ENCODE data around the gene JMJD1C. TPM values are rescaled to one million over a fixed set of nuclear protein-coding genes. Genes with fewer than 3 reads are reported as not detected.
A peak's percentile ranks its signal among the peaks of the same experiment; 100 is the strongest.

Gene JMJD1C
- total and polyA plus RNA-seq, 4 experiments from 2014 or later, result 22.8 to 115 (median 84.5) TPM

- H3K9me3 Mint-ChIP-seq, result no peaks in the 10 kb centered on the region
- H3K27ac Mint-ChIP-seq, result no peak overlapping the region
- DNase-seq, result no peak
- Histone ChIP-seq H3K36me3 (ENCODE audit: insufficient read depth, low read length) (no peaks in the 10 kb centered on the region), H3K4me1 (ENCODE audit: insufficient read depth, low read length) (peaks cover 4% of the 10 kb centered on the region), H3K27ac (ENCODE audit: low read depth, low read length) (no peak overlapping the region), H3K9me3 (ENCODE audit: control insufficient read depth in 1 of 2, low read length in 2 of 2) (no peaks in the 10 kb centered on the region), H3K4me3 (ENCODE audit: low read length in 2 of 2) (no peak overlapping the region), H3K27me3 (ENCODE audit: insufficient read depth, low read length) (no peaks in the 10 kb centered on the region)
- no peak overlapping the region for H3K4me3 Mint-ChIP-seq
- intact Hi-C loops (cut with micrococcal nuclease), result no loop called here
- peaks cover 21 to 30% (median 24%) of the 10 kb centered on the region in 4 donors for H3K4me1 Mint-ChIP-seq
- POLR2A ChIA-PET (ENCODE audit: partially characterized antibody), result no interaction called here
- CTCF ChIA-PET (ENCODE audit: partially characterized antibody), result no interaction called here
- no peaks in the 10 kb centered on the region for H3K36me3 Mint-ChIP-seq
- no peaks in the 10 kb centered on the region for H3K27me3 Mint-ChIP-seq
These were observed 27.0 kb downstream of the JMJD1C start for GRCh38 chr10:63438506-63439498.

- intact Hi-C loops (cut with micrococcal nuclease), result loop anchor here (2.0 kb wide), 1 partner anchor 17 kb away; no protein-coding TSS in a partner anchor
- Histone ChIP-seq H3K4me1 (ENCODE audit: insufficient read depth, low read length) (peaks cover 4% of the 10 kb centered on the region), H3K27me3 (ENCODE audit: insufficient read depth, low read length) (no peaks in the 10 kb centered on the region), H3K9me3 (ENCODE audit: control insufficient read depth in 1 of 2, low read length in 2 of 2) (no peaks in the 10 kb centered on the region), H3K27ac (ENCODE audit: low read depth, low read length) (no peak overlapping the region), H3K36me3 (ENCODE audit: insufficient read depth, low read length) (no peaks in the 10 kb centered on the region), H3K4me3 (ENCODE audit: low read length in 2 of 2) (no peak overlapping the region)
- H3K4me3 Mint-ChIP-seq, result no peak overlapping the region
- no peaks in the 10 kb centered on the region for H3K9me3 Mint-ChIP-seq
- no peaks in the 10 kb centered on the region for H3K27me3 Mint-ChIP-seq
- H3K36me3 Mint-ChIP-seq, result peaks cover 2% of the 10 kb centered on the region in 2 donors
- CTCF ChIA-PET (ENCODE audit: partially characterized antibody), result no interaction called here
- no peak for DNase-seq
- POLR2A ChIA-PET (ENCODE audit: partially characterized antibody), result interaction anchor here (0.6 to 0.8 kb wide), 2 partner anchors 168 to 185 kb away, joined by 3 read pairs; no protein-coding TSS in a partner anchor
- H3K27ac Mint-ChIP-seq, result no peak overlapping the region
- peaks cover 18 to 26% (median 21%) of the 10 kb centered on the region in 4 donors for H3K4me1 Mint-ChIP-seq
These were observed 28.4 kb downstream of the JMJD1C start for GRCh38 chr10:63437116-63437949.

- Histone ChIP-seq H3K4me3 (ENCODE audit: low read length in 2 of 2) (no peak overlapping the region), H3K4me1 (ENCODE audit: insufficient read depth, low read length) (peaks cover 4% of the 10 kb centered on the region), H3K36me3 (ENCODE audit: insufficient read depth, low read length) (no peaks in the 10 kb centered on the region), H3K27me3 (ENCODE audit: insufficient read depth, low read length) (no peaks in the 10 kb centered on the region), H3K27ac (ENCODE audit: low read depth, low read length) (no peak overlapping the region), H3K9me3 (ENCODE audit: control insufficient read depth in 1 of 2, low read length in 2 of 2) (no peaks in the 10 kb centered on the region)
- no peaks in the 10 kb centered on the region for H3K27me3 Mint-ChIP-seq
- H3K4me3 Mint-ChIP-seq, result no peak overlapping the region
- intact Hi-C loops (cut with micrococcal nuclease), result loop anchor here (2.0 kb wide), 1 partner anchor 15 kb away; no protein-coding TSS in a partner anchor
- H3K36me3 Mint-ChIP-seq, result peaks cover 5 to 11% of the 10 kb centered on the region in 2 donors
- H3K9me3 Mint-ChIP-seq, result no peaks in the 10 kb centered on the region
- POLR2A ChIA-PET (ENCODE audit: partially characterized antibody), result no interaction called here
- CTCF ChIA-PET (ENCODE audit: partially characterized antibody), result no interaction called here
- H3K27ac Mint-ChIP-seq, result no peak overlapping the region
- peaks cover 17 to 24% (median 19%) of the 10 kb centered on the region in 4 donors for H3K4me1 Mint-ChIP-seq
- no peak for DNase-seq
These were observed 29.6 kb downstream of the JMJD1C start for GRCh38 chr10:63436225-63436624.

- intact Hi-C loops (cut with micrococcal nuclease), result no loop called here
- Mint-ChIP-seq H3K27me3 (no peaks in the 10 kb centered on the region), H3K9me3 (no peaks in the 10 kb centered on the region), H3K27ac (no peak overlapping the region), H3K36me3 (peaks cover 9 to 17% of the 10 kb centered on the region in 2 donors), H3K4me1 (peaks cover 16 to 24% (median 19%) of the 10 kb centered on the region in 4 donors), H3K4me3 (no peak overlapping the region)
- H3K9me3 ChIP-seq (ENCODE audit: control insufficient read depth in 1 of 2, low read length in 2 of 2), result no peaks in the 10 kb centered on the region
- H3K27me3 ChIP-seq (ENCODE audit: insufficient read depth, low read length), result no peaks in the 10 kb centered on the region
- POLR2A ChIA-PET (ENCODE audit: partially characterized antibody), result no interaction called here
- H3K36me3 ChIP-seq (ENCODE audit: insufficient read depth, low read length), result no peaks in the 10 kb centered on the region
- CTCF ChIA-PET (ENCODE audit: partially characterized antibody), result no interaction called here
- no peak overlapping the region for H3K27ac ChIP-seq (ENCODE audit: low read depth, low read length)
- peaks cover 6% of the 10 kb centered on the region for H3K4me1 ChIP-seq (ENCODE audit: insufficient read depth, low read length)
- no peak overlapping the region for H3K4me3 ChIP-seq (ENCODE audit: low read length in 2 of 2)
- no peak for DNase-seq
These were observed 30.6 kb downstream of the JMJD1C start for GRCh38 chr10:63434866-63435854.

GRCh38 chr10:63431962-63432797, 33.6 kb downstream of the JMJD1C start:
- DNase-seq, result no peak
- intact Hi-C loops (cut with micrococcal nuclease), result no loop called here

GRCh38 chr10:63430999-63431356, 34.8 kb downstream of the JMJD1C start:
- POLR2A ChIA-PET (ENCODE audit: partially characterized antibody), result interaction anchor here (0.6 kb wide), 1 partner anchor 171 kb away, joined by 3 read pairs; no protein-coding TSS in a partner anchor
- Mint-ChIP-seq H3K4me1 (peaks cover 23 to 47% (median 33%) of the 10 kb centered on the region in 4 donors), H3K9me3 (peaks cover 0 to 1% (median 0%) of the 10 kb centered on the region in 8 donors), H3K4me3 (no peak overlapping the region), H3K36me3 (peaks cover 9 to 18% of the 10 kb centered on the region in 2 donors), H3K27ac (no peak overlapping the region), H3K27me3 (no peaks in the 10 kb centered on the region)
- intact Hi-C loops (cut with micrococcal nuclease), result no loop called here
- H3K27me3 ChIP-seq (ENCODE audit: insufficient read depth, low read length), result no peaks in the 10 kb centered on the region
- H3K36me3 ChIP-seq (ENCODE audit: insufficient read depth, low read length), result no peaks in the 10 kb centered on the region
- no peaks in the 10 kb centered on the region for H3K9me3 ChIP-seq (ENCODE audit: control insufficient read depth in 1 of 2, low read length in 2 of 2)
- DNase-seq, result no peak
- H3K4me1 ChIP-seq (ENCODE audit: insufficient read depth, low read length), result peaks cover 5% of the 10 kb centered on the region
- CTCF ChIA-PET (ENCODE audit: partially characterized antibody), result no interaction called here
- no peak overlapping the region for H3K4me3 ChIP-seq (ENCODE audit: low read length in 2 of 2)
- H3K27ac ChIP-seq (ENCODE audit: low read depth, low read length), result no peak overlapping the region

More at GRCh38 chr10:63431962-63432797, 33.6 kb downstream of the JMJD1C start:
- ChIA-PET CTCF (ENCODE audit: partially characterized antibody) (no interaction called here), POLR2A (ENCODE audit: partially characterized antibody) (interaction anchor here (0.6 kb wide), 1 partner anchor 66 kb away, joined by 3 read pairs; no protein-coding TSS in a partner anchor)
- H3K27ac Mint-ChIP-seq, result peak overlapping the region in 1 of 7 donors; percentile 20
- Histone ChIP-seq H3K4me3 (ENCODE audit: low read length in 2 of 2) (no peak overlapping the region), H3K36me3 (ENCODE audit: insufficient read depth, low read length) (no peaks in the 10 kb centered on the region), H3K27ac (ENCODE audit: low read depth, low read length) (no peak overlapping the region), H3K9me3 (ENCODE audit: control insufficient read depth in 1 of 2, low read length in 2 of 2) (no peaks in the 10 kb centered on the region), H3K4me1 (ENCODE audit: insufficient read depth, low read length) (peaks cover 9% of the 10 kb centered on the region), H3K27me3 (ENCODE audit: insufficient read depth, low read length) (no peaks in the 10 kb centered on the region)
- H3K36me3 Mint-ChIP-seq, result peaks cover 9 to 18% of the 10 kb centered on the region in 2 donors
- no peaks in the 10 kb centered on the region for H3K27me3 Mint-ChIP-seq
- H3K4me3 Mint-ChIP-seq, result no peak overlapping the region
- peaks cover 23 to 47% (median 33%) of the 10 kb centered on the region in 4 donors for H3K4me1 Mint-ChIP-seq
- H3K9me3 Mint-ChIP-seq, result peaks cover 0 to 1% (median 0%) of the 10 kb centered on the region in 8 donors

All from CD4-positive, alpha-beta memory T cell (primary cell).